Activated CD4-positive, alpha-beta T cell treated with anti-CD3 and anti-CD28 coated beads, Interleukin-2, amount 50 U/mL, for 16 hours (primary cell): Measurements from ENCODE around the gene SFTPA1.
"Not testable (repeated sequence)": the region's sequence is repeated elsewhere in the genome, so short reads cannot be mapped to it uniquely, and the experiment has no call there.

Source experiments
- DNase-seq: peaks from one replicate; pipeline ENCODE4 v3.0.0-alpha.2; 2020

The SFTPA1 gene

DNA sequence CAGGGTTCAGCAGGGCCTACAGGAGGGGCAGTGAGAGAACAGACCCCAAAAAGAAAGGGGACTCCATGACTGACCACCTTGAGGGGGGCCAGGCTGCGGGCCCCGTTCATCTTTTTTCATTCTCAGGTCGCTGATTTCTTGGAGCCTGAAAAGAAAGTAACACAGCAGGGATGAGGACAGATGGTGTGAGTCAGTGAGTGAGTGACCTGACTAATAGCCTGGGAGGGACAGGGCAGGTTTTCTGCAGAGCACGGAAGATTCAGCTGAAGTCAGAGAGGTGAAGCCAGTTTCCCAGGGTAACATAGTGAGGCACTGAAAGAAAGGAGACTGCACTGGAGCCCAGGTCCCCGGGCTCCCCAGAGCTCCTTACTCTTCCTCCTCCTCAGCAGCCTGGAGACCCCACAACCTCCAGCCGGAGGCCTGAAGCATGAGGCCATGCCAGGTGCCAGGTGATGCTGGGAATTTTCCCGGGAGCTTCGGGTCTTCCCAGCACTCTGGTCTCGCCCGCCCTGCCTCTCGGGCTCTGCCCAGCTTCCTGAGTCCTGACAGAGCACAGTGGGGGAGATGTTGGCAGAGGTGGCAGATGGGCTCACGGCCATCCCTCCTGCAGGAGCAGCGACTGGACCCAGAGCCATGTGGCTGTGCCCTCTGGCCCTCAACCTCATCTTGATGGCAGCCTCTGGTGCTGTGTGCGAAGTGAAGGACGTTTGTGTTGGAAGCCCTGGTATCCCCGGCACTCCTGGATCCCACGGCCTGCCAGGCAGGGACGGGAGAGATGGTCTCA, 646 bp downstream of the SFTPA1 start:
- not testable (repeated sequence) for DNase-seq

DNA sequence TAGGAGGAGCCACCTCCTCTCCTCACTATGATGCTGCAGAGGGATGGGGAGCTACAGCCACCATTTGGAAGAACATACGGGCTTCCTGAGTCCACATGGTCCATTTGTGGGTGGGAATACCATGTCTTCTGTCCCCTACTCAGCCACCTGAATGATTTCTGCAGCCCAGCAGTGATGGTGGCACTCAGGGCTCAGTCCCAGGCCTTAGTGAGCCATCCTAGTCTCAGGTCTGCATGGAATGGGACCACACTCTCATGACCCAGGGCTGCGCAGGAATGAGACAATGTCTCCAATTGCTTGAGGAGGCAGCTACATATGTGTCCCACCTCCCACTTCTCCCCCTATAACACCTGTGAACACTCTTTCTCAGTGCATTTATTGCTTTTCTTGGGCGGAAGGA, 4.8 kb downstream of the SFTPA1 start:
- no peak for DNase-seq

GRCh38 chr10:79616164-79616563, 5.4 kb downstream of the SFTPA1 start:
- DNase-seq, result no peak

DNA sequence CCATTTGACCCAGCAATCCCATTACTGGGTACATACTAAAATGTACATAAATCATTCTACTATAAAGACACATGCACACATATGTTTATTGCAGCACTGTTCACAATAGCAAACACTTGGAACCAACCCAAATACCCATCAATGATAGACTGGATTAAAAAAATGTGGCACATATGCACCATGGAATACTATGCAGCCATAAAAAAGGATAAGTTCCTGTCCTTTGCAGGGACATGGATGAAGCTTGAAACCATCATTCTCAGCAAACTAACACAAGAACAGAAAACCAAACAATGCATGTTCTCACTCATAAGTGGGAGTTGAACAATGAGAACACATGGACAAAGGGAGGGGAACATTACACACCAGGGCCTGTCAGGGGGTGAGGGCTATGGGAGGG, 12.9 kb downstream of the SFTPA1 start:
- DNase-seq, result not testable (repeated sequence)

GRCh38 chr10:79627075-79627474, 16.3 kb downstream of the SFTPA1 start:
- DNase-seq, result no peak

DNA sequence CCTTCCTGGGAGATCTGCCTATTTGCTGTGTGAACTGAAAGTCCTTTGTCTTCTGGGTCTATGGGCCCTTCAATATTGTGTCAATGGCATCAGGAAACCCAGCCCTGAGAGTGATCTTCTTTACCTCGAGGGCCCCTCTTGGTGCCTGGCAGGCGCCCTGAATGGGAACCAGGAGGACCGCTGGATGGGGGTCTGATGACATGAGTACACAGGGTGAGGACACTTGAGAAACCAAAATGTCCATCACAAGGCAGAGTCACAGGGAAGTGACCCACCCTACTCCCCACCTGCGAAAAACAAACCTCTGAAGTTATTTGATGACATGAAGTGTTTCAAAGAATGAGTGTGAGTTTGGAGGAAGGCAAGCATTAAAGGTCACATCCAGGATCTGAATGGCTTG, 17.3 kb downstream of the SFTPA1 start:
- no peak for DNase-seq

- no peak for DNase-seq
Measured at GRCh38 chr10:79628988-79629954, 18.5 kb downstream of the SFTPA1 start.

DNA sequence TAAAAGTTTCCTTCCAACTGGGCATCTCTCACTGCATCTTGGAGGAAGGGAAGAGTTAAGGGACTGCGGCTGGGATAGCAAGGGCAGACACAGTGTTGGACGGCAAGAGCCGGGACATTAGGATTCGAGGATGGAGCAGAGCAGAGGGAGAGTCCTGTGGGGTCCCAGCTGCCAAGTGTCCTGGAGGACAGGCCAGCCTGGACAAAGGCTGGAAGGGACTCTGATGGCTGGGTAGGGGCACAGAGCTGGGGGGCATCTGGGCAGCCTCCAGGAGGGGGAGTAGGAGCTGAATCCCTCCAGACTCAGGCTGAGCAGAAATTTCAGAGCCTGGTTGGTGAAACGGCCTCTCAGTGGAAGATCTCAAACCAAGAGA, 19.2 kb downstream of the SFTPA1 start:
- no peak for DNase-seq

- DNase-seq, result not testable (repeated sequence)
Measured at GRCh38 chr10:79636654-79637199, 26.0 kb downstream of the SFTPA1 start.

DNA sequence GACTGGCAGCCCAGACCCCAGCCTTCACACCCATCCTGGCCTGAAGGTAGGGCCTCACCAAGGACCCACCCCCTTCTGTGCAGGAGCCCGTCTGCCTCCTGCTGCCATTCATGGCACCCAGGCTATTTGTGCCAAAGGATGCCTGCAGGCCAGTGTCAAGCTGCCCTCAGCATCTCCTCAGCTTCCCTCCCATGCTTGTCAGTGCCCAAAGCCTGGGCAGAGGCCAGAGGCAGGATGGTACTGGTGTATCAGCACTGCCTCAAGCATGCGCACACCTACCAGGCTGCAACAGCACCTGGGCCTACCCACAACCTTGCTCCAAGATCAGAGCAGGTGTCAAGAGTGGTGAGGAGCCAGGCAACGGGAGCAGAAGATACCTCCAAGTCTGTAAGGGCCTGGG, 27.6 kb downstream of the SFTPA1 start:
- no peak for DNase-seq

- not testable (repeated sequence) for DNase-seq
Measured at GRCh38 chr10:79652695-79653094, 42.0 kb downstream of the SFTPA1 start.

DNA sequence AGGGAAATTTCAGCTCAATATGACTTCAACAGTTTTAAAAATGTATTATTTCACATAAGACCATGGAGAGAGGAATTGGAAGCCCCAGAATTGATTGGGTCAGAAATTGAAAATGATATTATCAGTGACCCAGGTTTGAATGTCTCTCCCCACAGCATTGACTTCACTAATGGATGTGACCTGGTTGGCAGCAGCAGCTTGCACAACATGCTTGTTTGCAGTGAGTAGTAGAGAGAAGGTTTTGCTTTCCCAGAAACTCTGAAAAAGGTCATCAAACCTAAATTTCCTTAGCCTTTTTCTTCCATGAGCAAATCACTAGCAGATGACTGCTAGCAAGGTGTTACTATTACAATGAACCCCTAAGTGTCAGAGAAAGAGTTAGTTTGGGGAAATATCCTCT, 52.5 kb downstream of the SFTPA1 start:
- not testable (repeated sequence) for DNase-seq

- not testable (repeated sequence) for DNase-seq
Measured at GRCh38 chr10:79664686-79665085, 53.9 kb downstream of the SFTPA1 start.
